PC-3 (cell line): Measurements from ENCODE around the gene FRMD6.

Experiments
- CTCF ChIP-seq: fragments of 300-600 bp; sonication (generic); conservative IDR thresholded peaks from 2 replicates; pipeline ENCODE4 v1.5.1; 2017; ENCODE audit warnings: antibody characterized with exemption, low read depth, mild to moderate bottlenecking, low read length
- EZH2 ChIP-seq: fragments of 300-600 bp; sonication (generic); IDR thresholded peaks from one replicate; pipeline ENCODE4 v1.6.1; 2017; ENCODE audit warnings: antibody characterized with exemption, mild to moderate bottlenecking, low read length; ENCODE audit not compliant: unreplicated experiment
- EZH2phosphoT487 ChIP-seq: fragments of 300-600 bp; sonication (generic); IDR thresholded peaks from 2 replicates; pipeline ENCODE4 v1.6.1; 2018; ENCODE audit warnings: mild to moderate bottlenecking, antibody characterized with exemption, low read length, borderline replicate concordance

GRCh38 chr14:51668870-51669269 is 17.2 kb downstream of the FRMD6 start:
- TF ChIP-seq CTCF (no peak), EZH2phosphoT487 (no peak), EZH2 (no peak)
